K562 (cell line): ENCODE measurements around the gene SLC2A10. TPM values are rescaled to one million over a fixed set of nuclear protein-coding genes. Genes with fewer than 3 reads are reported as not detected.

Source experiments
- BCOR ChIP-seq: fragments of 450-650 bp; IDR thresholded peaks from 2 replicates; pipeline ENCODE4 v1.6.1; 2016
- CREM ChIP-seq: IDR thresholded peaks from 2 replicates; pipeline ENCODE4 v1.6.1; 2014; ENCODE audit warnings: antibody characterized with exemption, low read depth
- HCFC1 ChIP-seq: IDR thresholded peaks from 2 replicates; pipeline ENCODE4 v1.6.1; 2012; ENCODE audit warnings: low read depth, low read length, improper control_type of control experiment
- NCOA4 ChIP-seq: fragments of 450-650 bp; IDR thresholded peaks from 2 replicates; pipeline ENCODE4 v1.6.1; 2018; ENCODE audit warnings: mild to moderate bottlenecking; ENCODE audit not compliant: partially characterized antibody
- ZBTB7A ChIP-seq: IDR thresholded peaks from 2 replicates; pipeline ENCODE4 v1.6.1; 2011; ENCODE audit warnings: low read depth, mild to moderate bottlenecking, low read length, moderate library complexity, borderline replicate concordance; ENCODE audit not compliant: control insufficient read depth
- ZFP36 ChIP-seq: fragments of 150-350 bp; IDR thresholded peaks from 2 replicates; pipeline ENCODE4 v1.6.1; 2018; ENCODE audit warnings: low read length, low read depth; ENCODE audit not compliant: partially characterized antibody
- polyA plus RNA-seq, 8 experiments: library from polyadenylated mRNA; depleted of rRNA in 4 of 8; stranded (reverse) in 5 of 8; unstranded in 3 of 8; fragments of >200 nt; fragmentation: Nextera tagmentation in 2 of 8; fragmentation: Illumina TruSeq in 1 of 8; extraction: Ambion mirVana in 2 of 8; extraction: Trizol in 1 of 8; gene quantifications; 2 replicates each; pipeline versions ENCODE4 v1.2.1 to v1.2.3, GENCODE V29; 2011 to 2014; ENCODE audit warnings: inconsistent platforms in 1 of 8, missing spikeins in 1 of 8
- total RNA-seq, 7 experiments: library from RNA; depleted of rRNA in 6 of 7; stranded (reverse); fragments of >200 nt in 6 of 7; fragmentation: Illumina TruSeq in 2 of 7; extraction: Trizol in 2 of 7; gene quantifications; 2 replicates each; pipeline versions ENCODE4 v1.2.1 to v1.2.3, GENCODE V29; 2011 to 2021; ENCODE audit warnings: low replicate concordance in 1 of 7
- TF ChIP-seq, protein P1 (sequence below): IDR thresholded peaks from 2 replicates; pipeline ENCODE4 v1.6.1; 2014; ENCODE audit warnings: antibody characterized with exemption
- TF ChIP-seq, protein P2 (sequence below): sonication (generic); formaldehyde crosslinking; IDR thresholded peaks from 2 replicates; pipeline ENCODE4 v1.8.1; 2023; ENCODE audit warnings: mild to moderate bottlenecking, missing genetic modification reagents

The SLC2A10 gene
- total and polyA plus RNA-seq, 9 of the 15 experiments (the other 6 are each of a cell fraction or from before 2014, with no cell fraction given), result 0.01 to 1.8 (median 0.10) TPM

DNA sequence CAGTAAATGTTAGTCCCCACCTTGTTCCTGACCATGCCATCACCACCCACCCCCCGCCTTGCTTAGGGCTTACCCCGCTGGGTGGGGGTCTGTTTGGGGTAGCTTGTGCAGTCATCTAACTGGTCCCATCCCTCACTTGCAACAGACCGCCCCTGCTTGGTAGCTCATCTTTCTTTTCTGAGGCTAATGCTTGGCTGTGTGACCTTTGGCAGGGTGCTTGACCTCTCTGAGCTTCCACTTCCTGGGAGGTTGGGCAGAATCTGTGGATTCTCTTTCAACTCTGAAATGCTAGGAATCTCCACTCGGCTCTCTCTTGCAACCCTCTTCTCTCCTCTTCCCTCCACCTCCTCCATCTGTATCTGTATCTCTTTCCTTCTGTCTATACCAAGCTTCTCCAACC is 70.4 kb downstream of the SLC2A10 start (continued):
- TF ChIP-seq, protein P1, sequence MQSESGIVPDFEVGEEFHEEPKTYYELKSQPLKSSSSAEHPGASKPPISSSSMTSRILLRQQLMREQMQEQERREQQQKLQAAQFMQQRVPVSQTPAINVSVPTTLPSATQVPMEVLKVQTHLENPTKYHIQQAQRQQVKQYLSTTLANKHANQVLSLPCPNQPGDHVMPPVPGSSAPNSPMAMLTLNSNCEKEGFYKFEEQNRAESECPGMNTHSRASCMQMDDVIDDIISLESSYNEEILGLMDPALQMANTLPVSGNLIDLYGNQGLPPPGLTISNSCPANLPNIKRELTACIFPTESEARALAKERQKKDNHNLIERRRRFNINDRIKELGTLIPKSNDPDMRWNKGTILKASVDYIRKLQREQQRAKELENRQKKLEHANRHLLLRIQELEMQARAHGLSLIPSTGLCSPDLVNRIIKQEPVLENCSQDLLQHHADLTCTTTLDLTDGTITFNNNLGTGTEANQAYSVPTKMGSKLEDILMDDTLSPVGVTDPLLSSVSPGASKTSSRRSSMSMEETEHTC, result no peak
- TF ChIP-seq HCFC1 (no peak), ZFP36 (peak; percentile 83), ZBTB7A (no peak), NCOA4 (no peak), CREM (no peak), BCOR (peak; percentile 51; the same call in 1 of the 2 replicates)
- TF ChIP-seq, protein P2, sequence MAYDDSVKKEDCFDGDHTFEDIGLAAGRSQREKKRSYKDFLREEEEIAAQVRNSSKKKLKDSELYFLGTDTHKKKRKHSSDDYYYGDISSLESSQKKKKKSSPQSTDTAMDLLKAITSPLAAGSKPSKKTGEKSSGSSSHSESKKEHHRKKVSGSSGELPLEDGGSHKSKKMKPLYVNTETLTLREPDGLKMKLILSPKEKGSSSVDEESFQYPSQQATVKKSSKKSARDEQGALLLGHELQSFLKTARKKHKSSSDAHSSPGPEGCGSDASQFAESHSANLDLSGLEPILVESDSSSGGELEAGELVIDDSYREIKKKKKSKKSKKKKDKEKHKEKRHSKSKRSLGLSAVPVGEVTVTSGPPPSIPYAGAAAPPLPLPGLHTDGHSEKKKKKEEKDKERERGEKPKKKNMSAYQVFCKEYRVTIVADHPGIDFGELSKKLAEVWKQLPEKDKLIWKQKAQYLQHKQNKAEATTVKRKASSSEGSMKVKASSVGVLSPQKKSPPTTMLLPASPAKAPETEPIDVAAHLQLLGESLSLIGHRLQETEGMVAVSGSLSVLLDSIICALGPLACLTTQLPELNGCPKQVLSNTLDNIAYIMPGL, result no peak
